Esophagus mucosa (tissue), 1 donor: ENCODE measurements around the gene KIF25. TPM values are rescaled to one million over a fixed set of nuclear protein-coding genes. Genes with fewer than 3 reads are reported as not detected.

ENCODE experiments used
- ATAC-seq: fragments of 200-7000 bp; cut with Tn5 transposase; one replicate; pipeline ENCODE4 v1.9.1; 2020
- total RNA-seq: library from RNA; stranded (reverse); gene quantifications from one replicate; pipeline ENCODE4 v1.2.4, GENCODE V29; 2023
- donor health status: DM: yes; HTN: yes; CAD: no.

The KIF25 gene
- total RNA-seq, 1 donor from 2014 or later: not detected

DNA sequence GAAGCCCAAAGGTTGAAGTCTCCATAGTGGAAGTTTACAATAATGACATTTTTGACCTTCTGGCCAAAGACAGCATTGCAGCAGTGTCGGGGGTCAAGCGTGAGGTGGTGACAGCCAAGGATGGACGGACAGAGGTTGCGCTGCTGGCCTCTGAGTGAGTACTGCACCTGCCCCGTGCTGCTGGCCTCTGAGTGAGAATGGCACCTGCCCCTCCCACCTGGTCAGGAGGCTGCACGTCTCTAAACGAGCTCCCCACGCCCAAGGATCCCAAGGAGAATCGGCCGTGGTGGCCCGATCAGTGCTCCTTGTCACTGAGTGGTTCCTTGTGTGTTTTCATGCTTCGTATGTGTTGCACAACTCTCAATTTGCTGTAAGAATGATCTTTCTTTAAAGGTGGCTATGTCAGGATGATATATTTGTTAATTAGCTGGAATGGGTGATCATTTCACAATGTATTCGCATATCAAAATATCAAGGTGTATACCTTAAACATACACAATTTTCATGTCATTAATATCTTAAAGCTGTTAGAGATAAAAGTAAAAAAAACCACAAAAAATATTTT is 41.2 kb downstream of the KIF25 start:
- no peak for ATAC-seq

DNA sequence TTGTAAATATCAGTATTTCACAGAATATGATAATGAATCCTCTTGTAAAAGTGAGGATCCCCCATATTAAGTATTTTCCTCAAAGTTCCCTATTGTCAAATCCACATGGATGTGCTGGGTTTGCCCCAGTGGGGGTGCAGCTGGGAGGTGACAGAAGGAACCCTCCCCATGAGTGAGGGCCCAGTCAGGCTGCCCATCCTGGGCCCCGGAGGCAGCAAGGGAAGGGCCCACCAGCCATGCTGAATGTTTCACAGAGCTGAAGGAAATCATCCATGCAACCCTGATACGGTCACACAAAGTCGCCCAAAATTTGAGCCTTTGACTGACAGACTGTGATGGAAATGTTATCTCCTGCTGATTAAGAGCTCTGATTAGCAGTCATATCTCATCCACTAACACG is 41.8 kb downstream of the KIF25 start:
- ATAC-seq: no peak

- ATAC-seq: no peak
Observed at GRCh38 chr6:168039849-168040248, 42.4 kb downstream of the KIF25 start.

DNA sequence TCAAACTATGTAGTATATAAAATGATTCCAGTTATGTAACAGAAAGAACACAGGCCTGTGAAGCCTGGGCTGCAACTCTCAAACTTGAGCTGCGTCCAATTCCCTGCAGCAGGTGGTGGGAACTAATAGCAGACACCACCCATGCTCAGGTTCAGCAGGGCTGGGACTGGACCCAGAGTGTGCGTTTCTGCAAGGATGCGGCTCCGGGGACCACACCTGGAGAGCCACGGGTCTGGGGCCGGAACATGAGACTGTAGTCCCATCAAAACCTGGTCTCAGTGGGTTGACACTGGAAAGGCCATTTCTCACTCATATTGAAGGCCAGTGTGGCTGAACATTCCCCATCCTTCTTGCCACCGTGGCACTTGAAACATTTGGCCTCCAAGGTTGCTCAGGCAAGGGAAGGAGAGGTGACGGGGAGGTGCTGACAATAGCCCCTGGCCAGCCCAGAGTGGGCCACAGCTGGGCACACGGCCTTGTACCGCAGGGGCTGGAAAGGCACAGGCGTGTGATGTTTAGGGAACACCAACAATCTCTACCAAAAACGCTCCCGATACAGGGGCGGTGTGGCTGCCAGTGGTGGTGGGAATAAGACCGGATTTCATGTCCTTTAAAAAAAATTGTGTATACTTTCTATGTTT is 43.5 kb downstream of the KIF25 start:
- no peak for ATAC-seq

- no peak for ATAC-seq
Observed at GRCh38 chr6:168041928-168042327, 44.5 kb downstream of the KIF25 start.

- ATAC-seq: no peak
Observed at GRCh38 chr6:168042426-168043192, 45.1 kb downstream of the KIF25 start.

DNA sequence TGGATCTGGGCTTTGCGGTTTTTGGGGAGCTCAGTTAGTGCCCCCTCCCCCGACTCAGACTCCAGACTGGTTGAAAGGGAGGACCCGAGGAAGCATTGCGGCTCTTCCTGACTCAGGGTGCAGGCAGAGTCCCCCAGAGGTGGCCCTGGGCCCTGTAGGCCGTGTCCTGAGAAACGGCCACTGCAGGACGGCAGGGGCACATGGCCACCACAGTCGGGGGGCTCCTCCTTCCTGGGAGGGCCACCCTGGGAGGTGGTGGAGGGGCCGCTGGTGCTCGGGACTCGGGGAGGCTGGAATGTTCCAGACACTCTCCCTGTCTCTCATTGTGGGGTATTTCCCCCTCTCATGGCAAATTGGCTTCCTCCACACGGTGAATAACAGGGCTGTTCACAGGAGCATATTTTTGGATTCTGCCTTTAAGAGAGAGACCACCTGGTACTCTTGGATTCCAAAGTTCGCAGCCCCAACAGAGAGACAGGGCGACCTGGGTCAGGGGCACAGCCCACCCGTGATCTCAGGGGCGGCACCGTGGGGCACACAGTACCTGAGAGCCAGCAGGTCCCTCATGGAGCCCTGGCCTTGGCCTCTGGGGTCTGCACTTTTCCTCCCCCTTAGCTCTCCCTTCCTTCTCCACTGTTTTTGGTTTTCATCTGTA is 45.8 kb downstream of the KIF25 start:
- no peak for ATAC-seq

- ATAC-seq: no peak
Observed at GRCh38 chr6:168043848-168044415, 46.5 kb downstream of the KIF25 start.

- no peak for ATAC-seq
Observed at GRCh38 chr6:168044521-168045130, 47.2 kb downstream of the KIF25 start.

DNA sequence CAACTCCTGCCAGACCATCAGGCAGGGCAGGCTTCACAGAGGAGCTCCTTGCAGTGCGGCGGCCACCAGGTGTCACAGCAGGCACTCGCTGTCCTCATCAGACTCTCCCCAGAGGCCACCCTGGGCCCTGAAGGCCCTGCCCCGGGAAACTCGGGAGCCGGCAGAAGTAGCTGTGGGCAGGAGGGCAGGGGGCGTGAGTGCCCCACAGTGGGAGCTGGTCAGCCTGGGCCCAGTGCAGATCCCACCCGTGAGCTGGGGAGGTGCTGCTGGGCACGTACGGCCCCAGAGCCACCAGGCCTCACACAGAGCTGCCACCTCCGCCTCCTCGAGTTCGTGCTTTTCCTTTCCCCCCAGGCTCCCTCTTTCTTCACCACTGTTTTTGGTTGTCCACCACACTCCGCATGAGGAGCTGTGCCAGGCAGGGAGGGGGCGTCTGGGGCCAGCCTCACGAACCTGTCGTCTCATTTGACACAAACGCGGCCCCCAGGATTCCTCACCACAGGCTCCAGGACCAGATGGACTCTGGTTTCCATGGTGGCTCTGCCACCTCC is 47.7 kb downstream of the KIF25 start:
- no peak for ATAC-seq

GRCh38 chr6:168045706-168046620 is 48.5 kb downstream of the KIF25 start:
- ATAC-seq: no peak

DNA sequence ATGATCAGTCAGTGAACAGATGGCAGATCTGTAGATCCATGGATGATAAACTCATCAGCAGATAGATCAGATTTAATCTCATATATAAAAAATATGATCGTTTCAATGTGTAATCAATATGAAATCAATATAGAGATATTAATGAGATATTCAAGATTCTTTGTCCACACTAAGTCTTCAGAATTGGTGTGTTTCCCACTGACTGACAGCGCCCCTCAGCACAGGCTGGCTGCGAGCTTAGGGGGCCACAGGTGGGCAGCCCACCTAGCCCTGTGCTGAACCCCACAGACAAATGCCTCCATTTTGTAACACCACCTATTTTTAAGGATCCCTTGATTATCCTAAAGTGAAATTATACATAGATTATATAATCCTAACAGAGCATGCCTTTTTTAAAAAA is 49.2 kb downstream of the KIF25 start:
- ATAC-seq: no peak

DNA sequence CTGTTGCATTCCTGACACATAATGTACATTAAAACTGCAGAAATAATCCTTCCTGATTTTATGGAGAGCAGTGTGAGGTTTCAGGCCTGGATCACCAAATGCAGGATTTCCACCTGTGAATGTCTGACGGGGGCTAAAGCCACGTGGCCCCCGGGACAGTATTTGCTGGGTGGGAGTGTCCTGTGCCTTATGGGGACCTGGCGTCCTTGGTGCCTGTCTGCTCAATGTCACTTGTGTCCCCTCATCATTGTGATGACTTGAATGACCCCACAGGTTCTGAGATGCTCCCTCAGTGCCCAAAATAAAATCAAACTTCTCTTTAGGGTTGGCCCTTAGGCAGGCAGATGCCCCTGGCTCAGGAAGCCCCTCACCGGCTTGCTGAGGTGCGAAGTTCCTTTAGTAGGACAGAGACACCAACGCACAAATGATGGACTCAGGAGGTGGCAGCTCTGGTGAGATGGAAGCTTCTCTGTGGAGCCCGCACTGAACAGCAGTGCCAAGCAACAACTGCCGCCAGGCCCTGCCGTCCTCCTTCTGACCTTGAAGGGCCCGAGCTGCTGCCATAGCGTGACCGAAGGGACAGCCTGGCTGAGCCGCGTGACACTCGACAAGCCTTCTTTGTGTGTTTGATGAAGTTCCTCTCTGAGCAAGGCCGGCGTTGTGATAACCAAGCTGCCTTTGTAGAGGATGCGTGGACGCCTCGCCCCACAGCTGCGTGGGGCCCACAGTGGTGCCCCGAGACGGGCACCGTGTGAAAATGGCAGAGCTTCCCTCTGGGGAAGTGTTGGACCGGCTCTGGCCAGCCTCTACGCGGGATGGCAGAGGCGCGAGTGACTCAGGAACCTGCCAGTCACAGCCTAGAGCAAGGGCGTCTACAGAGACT is 50.6 kb downstream of the KIF25 start:
- no peak for ATAC-seq

GRCh38 chr6:168048724-168049025 is 51.2 kb downstream of the KIF25 start:
- no peak for ATAC-seq

DNA sequence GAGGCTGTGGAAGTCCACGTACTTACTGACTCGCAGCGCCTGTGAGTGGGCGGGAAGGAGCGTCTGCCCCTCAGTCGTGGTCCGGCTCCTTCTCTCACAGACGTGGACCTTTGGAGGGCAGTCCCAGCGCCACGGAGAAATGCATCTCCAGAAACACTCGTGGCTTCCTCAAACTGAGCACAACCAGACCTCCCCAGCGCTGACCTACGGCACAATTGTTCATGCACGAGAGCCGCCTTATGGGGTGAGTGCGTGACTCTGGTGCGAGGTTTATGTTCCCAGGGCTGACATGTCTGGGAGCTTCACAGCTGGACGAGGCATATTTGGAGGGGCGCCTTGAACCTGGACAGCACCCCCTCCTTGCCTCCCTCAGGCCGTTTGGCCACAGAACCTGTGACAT is 51.8 kb downstream of the KIF25 start:
- no peak for ATAC-seq

GRCh38 chr6:168049706-168050224 is 52.3 kb downstream of the KIF25 start:
- ATAC-seq: no peak

DNA sequence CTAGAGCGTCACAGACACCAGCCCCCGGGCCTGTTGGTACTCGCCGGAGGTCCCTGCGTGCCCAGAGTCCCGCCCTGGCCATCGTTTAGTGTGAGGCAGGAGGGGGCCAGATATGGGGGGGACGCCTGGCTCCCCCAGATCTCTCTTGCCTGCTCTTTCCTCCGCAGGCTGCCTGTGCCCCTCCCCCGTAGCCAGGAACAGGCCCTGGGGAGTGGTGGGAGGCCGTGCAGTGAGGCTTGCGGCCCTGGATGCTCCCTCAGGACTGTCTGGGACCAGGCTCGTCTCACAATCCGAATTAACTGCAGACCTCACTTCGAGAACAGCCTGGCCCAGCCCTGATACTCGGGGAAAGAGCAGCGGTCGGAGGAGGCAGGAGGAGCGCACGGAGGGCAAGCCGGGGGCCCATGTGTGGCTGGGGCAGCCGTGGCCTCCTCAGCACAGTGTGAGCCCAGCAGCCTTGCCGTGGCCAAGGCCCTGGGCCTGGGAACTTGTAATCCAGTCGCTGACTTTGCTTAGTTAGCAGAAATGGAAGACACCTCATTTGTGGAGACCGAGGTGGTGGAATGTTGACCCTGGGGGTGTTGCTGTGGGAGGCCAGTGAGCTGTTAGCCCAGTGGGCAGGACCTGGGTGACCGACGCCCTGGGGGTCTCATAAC is 52.9 kb downstream of the KIF25 start:
- ATAC-seq: no peak

DNA sequence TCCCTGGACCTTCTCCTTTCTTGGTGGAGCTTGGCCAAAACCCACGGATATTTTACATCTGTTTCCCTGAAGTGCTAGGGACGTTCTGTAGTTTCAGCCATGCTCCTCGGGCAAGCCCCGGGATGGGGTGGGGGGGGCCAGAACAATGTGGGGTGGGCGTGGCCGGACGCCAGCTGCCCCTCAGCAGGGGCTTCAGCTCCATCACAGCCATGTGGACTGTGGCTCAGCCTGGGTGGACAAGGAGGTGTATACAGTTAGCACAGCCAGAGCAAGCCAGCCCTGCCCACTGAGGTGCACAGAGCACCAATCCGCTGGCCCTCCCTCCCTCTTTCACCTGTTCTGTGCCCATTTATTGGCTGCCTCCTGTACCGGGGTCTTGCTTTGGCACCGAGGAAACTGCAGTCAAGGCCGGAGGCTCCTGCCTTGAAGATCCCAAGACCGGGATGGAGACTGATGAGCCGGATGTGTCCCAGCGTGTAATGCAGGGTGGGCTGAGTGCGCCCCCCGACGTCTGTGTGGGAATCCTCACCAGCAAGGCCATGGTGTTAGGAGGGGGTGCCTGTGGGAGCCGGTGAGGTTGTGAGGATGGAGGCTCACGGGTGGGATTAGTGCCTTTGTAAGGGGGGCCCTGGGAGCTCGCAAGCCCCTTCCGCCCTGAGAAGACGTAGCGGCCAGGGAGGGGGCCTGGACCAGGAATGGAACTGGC is 53.6 kb downstream of the KIF25 start:
- no peak for ATAC-seq

GRCh38 chr6:168051648-168052047 is 54.2 kb downstream of the KIF25 start:
- ATAC-seq: no peak
